KBM-7 (cell line): Measurements from ENCODE around the gene SLC6A7.

Experiments
- DNase-seq: peaks from one replicate; pipeline ENCODE4 v3.0.0-alpha.2; 2015
- in situ Hi-C: fragments of 300-500 bp; cut with MboI; formaldehyde crosslinking; loops from 2 replicates; pipeline ENCODE4 v1.14.3; 2020; ENCODE audit warnings: low sequenced_read_pairs, low pct_unique_long_range_greater_than_20kb, mixed read lengths

The SLC6A7 gene

DNA sequence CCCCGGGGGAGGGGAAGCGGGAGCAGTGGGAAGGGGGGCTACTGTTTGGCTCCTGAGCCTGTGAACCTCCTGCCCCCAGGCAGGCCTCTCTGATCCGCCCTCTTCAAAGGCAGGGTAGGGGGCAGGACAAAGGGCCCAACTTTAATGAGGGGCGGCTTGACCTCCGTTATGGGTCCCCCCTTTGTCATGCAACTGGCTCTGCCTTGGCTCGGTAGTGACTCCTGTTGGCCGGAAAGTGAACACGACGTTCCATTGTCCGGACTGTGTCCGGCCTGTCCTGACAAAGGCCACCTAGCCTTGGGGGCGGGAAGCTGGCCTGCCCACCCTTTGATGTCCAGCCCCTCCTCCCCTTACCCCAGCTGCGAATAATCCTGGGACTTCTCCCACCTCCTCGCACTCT lies 22.0 kb upstream of the SLC6A7 start:
- no peak for DNase-seq
- in situ Hi-C loops: no loop called here

DNA sequence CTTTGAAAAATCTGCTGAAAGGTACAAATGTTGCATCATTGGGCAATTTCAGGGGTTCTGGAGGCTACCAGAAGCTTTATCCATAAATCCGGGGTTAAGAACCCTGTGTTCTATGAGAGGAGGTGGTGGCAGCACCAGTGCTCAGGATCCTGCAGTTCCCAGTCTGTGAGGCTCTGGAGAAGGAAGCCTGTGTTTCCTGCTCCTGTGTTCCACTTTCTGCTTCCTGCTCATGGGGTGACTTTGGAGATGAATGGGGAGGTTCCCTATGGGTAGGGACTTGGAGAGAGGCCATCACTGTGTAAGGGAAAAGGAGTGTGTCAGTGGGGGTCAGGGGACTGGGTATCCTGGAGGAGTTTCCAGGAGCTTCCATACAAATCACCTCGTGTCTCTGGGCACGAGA lies 21.0 kb upstream of the SLC6A7 start:
- in situ Hi-C loops: no loop called here
- DNase-seq: no peak

DNA sequence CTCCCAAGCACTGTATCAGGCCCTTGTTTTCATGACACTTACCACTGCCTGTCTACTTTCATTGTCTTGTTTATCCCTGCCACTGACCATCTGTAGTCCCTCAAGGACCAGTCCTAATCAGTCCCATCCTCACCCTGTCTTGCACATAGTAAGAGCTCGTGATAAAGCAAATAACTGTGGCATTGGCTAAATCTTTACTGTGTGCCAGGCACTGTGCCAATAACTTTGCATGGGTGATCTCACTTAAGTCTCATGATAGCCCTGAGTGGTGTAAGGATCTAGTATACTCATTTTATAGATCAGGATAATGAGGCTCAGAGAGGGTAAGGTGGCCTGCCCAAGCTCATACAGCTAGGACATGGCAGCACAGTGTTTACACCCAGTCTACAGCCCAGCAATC lies 17.7 kb upstream of the SLC6A7 start:
- in situ Hi-C loops: no loop called here
- DNase-seq: no peak

DNA sequence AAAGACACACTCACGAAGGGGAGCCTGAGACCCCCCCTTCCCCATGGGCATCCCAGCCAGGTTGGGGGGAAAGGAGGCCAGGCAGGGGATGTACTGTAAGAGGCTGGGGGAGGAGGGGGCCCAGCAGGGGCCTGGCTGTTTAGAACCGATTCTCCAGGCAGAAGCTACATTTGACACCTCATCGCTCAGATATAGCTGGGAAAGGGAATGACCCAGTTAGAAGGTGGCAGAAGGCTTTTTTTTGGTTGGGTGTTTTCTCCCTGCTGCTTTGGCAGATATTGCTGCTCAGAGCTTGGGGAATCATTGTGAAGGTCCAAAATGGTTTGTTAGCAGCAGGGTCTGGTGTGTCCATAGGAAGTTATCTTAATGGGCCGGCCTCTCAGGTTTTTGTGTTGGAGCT lies 17.3 kb upstream of the SLC6A7 start:
- no peak for DNase-seq
- in situ Hi-C loops: no loop called here

DNA sequence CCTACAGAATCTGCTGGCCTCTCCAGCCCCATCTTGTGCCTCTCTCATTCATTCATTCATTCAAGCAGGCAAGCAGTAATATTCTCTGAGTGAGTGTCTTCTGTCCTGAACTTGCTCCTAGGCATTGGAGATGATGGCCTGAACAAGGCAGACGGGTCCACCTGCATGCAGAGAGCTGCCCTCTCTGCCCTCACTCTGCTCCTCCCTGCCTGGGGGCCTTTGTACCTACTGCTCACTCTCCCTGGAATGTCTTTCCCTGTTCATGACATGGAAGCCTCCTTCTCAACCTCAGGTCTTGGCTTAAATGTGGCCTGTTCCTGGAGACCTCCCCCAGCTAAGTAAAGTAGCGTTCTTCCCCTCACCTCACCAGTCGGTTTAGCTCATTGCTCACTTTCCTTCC lies 16.7 kb upstream of the SLC6A7 start:
- in situ Hi-C loops: no loop called here
- DNase-seq: no peak

DNA sequence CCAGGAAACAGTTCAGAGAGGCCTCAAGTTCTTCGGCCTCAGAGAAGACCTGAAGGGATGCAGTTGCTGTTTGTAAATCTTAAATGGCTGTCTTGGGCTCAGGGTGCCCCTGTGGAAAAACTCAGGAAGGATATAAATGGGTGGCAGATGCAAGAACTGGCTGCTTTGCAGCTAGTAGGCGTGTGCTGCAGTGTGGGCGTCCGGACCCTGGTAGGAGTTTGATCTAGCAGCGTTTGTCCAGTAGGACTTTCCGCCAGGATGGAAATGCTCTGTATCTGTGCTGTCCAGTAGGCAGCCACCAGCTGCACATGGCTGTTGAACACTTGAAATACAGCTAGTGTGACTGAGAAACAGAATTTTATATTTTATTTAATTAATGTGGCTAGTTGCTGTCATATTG lies 15.6 kb upstream of the SLC6A7 start:
- no peak for DNase-seq
- in situ Hi-C loops: no loop called here

DNA sequence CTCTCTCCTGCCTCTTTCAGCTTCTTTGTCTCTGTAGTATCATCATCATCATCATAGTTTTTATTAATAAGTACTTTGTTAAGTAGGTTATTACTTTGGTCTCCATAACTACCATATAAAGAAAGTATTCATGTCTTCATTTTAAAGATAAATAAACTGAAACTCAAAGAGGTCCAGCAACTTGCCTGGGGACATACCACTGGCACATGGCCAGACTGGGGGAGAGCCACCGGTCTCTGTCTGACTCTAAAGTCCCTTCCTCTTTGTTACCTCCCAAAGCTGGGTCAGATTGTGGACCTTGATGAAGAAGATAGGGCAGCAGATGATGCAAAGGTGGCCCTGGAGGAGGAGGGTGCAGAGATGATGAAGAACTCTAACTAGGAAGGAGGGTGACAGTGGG lies 14.8 kb upstream of the SLC6A7 start:
- DNase-seq: no peak
- in situ Hi-C loops: no loop called here

DNA sequence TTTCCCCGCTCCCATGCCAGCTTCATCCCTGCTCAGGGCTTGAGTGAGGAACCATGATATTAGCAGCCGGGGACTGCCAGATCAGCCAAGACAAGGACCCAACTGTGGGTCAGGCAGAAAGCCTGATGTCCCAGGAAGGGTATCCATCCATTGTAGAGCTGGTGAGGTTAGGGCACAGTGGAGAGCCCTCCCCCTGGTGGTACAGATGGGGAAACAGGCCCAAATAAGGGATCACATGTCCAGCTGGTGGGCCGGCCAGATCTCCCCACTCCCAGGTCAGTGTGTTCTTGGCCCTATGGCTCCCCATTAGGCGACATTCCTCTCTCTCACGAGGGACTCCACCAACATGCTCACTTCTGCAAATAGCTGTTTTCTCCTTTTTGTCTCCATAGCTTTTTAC lies 14.3 kb upstream of the SLC6A7 start:
- DNase-seq: peak; percentile 41
- in situ Hi-C loops: no loop called here

DNA sequence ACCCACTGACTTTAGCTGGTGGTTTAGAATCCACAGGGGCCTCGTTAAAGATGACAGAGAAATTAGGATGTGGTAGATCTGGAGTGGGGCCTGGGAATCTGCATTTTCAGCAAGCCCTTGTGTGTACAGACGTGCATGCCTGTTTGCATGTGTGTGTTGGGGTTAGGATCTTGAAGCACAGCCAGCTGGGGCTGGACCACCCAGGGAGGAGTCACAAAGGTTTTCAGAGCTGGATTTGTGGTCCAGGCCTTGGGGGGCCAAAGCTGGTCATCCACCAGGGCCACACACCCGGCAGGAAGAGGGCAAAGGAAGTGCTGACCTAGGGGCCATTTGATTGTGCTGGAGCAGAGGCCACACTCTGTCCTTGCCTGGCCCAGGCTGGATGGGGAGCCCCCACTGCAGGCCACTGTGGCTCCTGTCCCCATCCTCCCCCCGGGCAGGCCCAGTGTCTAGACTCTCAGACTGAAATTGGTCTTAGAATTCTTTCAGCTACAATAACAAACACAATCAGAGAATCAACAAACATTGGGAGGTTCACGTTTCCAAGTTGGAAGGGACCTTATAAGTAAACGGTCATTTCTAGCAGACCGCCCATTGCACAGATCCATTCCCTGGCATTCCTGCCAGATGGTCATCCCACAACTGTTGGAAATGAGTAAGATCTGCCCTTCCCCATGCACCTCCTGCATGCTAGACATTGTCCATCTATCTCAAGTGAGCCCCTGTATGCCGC lies 13.0 kb upstream of the SLC6A7 start:
- DNase-seq: no peak
- in situ Hi-C loops: no loop called here

DNA sequence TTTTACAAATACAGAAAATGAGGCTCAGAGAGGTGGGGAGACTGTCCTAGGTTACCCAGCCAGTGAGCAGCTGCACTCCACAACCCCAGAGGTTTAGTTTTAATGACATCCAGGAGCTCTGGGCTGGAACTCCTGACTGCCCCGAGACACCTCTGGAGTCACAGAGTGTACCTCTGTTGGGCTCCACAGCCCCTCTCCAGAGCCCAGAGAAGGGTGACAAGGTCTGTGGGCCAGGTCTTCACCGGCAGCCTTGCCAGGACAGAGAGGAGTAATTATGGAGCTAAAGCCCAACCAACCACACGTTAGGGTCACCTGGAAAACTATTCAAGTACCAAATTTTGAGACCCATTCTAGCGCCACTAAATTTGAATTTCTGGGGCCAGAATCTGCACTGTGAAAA lies 12.1 kb upstream of the SLC6A7 start:
- no peak for DNase-seq
- in situ Hi-C loops: no loop called here

DNA sequence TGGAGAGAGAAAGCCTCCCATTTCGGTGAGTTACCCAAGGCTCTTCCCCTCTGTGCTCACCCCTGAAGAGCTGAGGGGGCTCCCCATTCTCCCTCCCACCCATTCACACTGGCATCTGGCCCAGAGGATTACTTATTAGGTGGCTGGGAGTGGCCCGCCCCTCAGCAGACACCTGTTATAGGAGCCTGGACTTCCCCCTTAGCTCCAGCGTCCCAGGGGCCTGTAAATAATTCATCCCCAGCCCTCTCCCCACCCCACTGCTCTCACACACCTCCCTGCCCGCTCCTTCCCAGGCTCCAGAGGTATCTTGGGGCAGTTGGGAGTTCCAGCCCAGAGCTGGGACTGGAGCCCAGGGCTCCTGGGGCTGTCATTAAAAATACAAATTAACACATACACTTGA lies 11.6 kb upstream of the SLC6A7 start:
- no peak for DNase-seq
- in situ Hi-C loops: no loop called here

DNA sequence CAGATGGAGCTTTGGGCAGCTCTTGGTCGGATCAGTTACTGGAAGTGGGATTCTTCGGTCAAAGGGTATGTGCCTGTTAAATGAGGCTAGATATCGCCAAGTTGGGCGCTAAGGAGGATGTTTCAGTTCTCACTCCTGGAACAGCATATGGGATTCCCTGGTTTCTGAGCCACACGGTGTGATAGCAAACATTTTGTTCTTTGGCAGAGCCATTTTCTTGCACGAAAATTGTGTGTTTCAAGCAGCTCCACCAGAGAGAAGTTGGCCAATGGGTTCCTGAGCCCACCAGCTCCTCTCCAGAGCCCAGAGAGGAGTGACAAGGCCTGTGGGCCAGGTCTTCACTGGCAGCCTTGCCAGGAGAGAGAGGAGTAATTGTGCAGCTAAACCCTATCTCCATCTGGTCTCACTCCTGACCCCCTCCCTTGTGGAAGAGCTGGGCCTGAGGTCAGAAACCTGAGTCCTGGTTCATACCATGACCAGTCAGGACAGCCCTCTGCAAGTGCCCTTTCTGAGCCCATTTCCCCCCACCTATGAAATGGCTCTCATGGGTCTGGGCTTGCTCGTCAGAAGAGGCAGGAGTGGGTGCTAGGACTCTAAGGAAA lies 10.7 kb upstream of the SLC6A7 start:
- in situ Hi-C loops: no loop called here
- DNase-seq: no peak

DNA sequence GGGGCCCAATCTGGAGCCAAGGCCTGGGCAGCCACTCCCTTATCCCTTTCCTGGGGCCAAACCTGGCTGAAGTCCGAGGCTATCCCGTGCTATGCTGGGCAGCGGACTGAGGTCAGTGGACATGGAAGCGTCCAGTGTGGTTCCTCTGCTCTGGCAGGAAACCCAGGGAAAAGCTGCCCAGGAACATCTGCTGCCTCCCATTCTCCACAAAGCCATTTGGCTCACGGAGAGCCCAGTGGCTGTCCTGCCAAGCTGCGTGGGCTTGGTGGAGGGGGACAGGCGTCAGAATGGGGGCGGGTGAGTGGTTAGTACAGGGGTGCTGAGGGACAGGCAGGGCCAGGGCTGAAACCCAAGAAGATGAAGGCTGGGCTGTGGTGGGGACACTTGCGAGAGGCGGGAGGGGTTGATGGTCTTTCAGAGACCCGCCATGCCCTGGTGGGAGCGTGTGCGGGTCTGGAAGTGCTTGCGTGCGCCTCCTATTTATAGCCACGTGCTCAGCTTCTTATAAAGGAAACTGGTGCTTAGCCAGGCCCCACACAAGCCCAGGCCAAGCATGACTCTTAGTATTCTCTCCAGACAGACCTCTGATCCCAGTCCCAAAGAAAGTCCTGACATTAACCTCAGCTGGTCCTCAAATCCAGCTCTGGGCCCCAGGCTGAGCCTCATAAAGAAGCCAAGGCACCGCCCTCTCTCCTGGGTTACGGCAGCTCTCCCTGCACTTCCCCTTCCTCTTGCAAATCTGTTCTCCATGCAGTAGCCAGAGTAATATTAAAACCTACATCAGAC lies 9.4 kb upstream of the SLC6A7 start:
- in situ Hi-C loops: no loop called here
- peak; percentile 47 for DNase-seq

DNA sequence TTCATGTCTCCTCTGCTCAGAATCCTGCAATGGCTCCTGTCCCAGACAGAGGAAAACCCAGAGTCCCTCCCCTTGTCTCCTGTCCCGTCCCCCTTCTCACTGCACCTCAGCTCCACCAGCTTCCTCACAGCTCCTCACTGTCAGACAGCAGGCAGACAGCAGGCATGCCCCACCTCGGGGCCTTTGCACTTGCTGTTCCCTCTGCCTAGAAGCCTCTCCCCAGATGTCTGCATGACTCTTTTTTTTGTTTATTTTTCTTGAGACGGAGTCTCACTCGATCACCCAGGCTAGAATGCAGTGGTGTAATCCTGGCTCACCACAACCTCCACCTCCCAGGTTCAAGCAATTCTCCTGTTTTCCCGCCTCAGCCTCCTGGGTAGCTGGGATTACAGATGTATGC lies 8.8 kb upstream of the SLC6A7 start:
- no peak for DNase-seq
- in situ Hi-C loops: no loop called here

DNA sequence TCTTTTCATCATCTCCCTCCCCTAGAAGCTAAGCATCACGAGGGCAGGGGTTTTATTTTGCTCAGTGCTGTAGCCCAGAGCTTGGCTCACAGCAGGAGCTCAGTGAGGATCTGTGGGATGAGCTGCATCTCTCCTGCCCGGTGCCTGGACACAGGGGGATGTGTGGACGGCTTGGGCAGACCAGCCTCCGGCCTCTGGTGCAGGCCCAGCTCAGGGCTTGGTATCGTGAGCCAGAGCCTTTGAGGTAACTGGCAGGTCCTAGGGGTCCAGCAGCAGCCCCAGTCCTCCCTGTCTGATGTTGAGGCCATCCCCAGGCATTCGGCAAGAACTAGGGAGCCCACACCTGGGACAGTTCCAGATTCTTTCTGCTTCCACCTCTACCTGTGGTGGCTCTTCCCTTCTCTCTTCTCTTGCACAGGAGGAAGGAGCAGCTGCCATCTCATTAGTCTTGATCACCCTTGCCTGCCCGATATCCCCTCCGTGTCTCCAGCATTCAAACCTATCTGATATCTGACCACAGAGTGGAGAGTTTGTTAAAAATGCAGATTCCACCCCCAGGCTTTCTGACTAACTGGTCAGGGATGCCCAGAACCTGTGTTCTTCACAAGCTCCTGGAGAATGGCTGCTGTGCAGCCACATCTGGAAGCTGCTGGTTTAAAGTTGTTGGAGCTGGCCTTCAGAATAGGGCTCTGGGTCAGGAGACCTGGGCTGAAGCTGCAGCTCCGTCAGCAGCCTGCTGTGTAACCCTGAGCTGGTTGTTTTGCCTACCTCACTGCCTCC lies 7.9 kb upstream of the SLC6A7 start:
- in situ Hi-C loops: no loop called here

DNA sequence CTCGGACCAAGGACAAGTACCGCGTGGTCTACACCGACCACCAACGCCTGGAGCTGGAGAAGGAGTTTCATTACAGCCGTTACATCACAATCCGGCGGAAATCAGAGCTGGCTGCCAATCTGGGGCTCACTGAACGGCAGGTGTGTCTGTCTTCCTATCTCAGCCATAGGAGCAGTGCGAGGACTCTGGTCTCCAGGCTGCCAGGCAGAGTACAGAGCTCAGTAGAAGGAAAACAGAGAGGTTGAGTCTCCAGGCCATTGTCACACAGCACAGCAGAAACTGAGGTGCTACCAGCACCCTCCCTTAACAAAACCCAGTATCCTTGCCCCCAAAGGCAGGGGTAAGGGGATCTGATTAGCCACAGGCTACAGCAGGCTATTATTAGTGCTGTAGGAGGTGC lies 7.1 kb upstream of the SLC6A7 start:
- no peak for DNase-seq
- in situ Hi-C loops: no loop called here

More for the DNA sequence above, 7.9 kb upstream of the SLC6A7 start:
- no peak for DNase-seq

DNA sequence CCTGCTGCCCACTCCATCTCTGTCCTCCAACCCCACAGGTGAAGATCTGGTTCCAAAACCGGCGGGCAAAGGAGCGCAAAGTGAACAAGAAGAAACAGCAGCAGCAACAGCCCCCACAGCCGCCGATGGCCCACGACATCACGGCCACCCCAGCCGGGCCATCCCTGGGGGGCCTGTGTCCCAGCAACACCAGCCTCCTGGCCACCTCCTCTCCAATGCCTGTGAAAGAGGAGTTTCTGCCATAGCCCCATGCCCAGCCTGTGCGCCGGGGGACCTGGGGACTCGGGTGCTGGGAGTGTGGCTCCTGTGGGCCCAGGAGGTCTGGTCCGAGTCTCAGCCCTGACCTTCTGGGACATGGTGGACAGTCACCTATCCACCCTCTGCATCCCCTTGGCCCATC lies 6.4 kb upstream of the SLC6A7 start:
- in situ Hi-C loops: no loop called here
- DNase-seq: no peak

DNA sequence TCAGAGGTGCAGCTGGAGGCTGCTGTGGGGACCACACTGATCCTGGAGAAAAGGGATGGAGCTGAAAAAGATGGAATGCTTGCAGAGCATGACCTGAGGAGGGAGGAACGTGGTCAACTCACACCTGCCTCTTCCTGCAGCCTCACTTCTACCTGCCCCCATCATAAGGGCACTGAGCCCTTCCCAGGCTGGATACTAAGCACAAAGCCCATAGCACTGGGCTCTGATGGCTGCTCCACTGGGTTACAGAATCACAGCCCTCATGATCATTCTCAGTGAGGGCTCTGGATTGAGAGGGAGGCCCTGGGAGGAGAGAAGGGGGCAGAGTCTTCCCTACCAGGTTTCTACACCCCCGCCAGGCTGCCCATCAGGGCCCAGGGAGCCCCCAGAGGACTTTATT lies 5.9 kb upstream of the SLC6A7 start:
- no peak for DNase-seq
- in situ Hi-C loops: no loop called here

DNA sequence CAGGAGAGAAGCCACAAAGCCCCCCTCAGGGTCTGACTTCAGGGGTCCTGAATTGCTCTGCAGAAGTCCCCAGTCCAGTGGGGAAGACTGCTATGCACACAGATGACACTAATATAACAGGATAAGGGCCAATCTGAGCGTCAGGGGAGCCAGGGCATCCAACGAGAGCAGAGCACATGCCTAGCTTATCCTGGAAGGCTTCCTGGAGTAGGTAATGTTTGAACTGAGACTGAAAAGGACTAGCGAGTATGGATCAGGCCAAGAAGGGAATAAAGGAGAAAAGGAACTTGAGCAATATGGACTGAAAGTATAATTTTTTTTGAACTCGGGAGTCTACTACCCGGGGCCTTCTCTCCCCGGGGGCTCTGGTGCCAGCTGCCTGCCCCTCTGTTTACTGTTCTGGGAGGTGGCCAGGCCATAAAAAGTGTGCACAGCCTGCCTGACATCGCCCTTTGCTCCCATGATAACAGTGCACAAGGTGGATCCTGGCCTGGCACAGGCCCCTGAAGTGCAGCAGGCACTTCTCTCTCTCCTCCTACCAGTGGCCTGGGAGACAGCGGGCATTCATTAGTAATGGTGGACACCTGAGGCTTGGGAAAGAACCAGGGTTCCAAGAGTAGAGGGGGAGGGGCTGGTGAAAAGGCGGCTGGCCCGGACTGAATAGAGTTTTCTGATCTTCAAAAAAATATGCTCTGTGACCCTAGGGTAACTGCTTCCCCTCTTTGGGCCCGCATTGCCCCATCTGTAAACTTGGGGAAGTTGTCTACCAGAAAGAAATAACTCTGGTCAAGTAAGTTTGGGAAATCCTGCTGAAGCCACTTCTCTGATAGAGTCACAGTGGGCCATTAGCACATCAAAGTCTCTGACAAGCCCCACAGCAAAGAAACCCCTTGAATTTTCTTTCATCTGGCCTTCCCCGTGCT lies 4.6 kb upstream of the SLC6A7 start:
- in situ Hi-C loops: no loop called here
- DNase-seq: no peak
